HepG2 (cell line): ENCODE measurements around the gene ATP11A. TPM values are rescaled to one million over a fixed set of nuclear protein-coding genes. Genes with fewer than 3 reads are reported as not detected.

Source experiments
- CAMTA2 ChIP-seq: sonication (generic); formaldehyde crosslinking; IDR thresholded peaks from 2 replicates; pipeline ENCODE4 v1.4.0; 2020; ENCODE audit warnings: mild to moderate bottlenecking, missing genetic modification reagents, borderline replicate concordance
- CEBPB ChIP-seq: IDR thresholded peaks from 2 replicates; pipeline ENCODE4 v1.6.1; 2011; ENCODE audit warnings: low read depth, low read length, improper control_type of control experiment, borderline replicate concordance
- DMTF1 ChIP-seq: sonication (generic); formaldehyde crosslinking; IDR thresholded peaks from 2 replicates; pipeline ENCODE4 v1.4.0; 2020; ENCODE audit warnings: mild to moderate bottlenecking, missing genetic modification reagents
- IKZF5 ChIP-seq: IDR thresholded peaks from 2 replicates; pipeline ENCODE4 v1.6.1; 2018; ENCODE audit warnings: missing genetic modification reagents, mild to moderate bottlenecking, missing compliant biosample characterization
- MLX ChIP-seq: IDR thresholded peaks from 2 replicates; pipeline ENCODE4 v1.6.1; 2016
- NONO ChIP-seq, 2 experiments: fragments of 450-650 bp in 1 of 2; sonication (generic) in 1 of 2; formaldehyde crosslinking in 1 of 2; IDR thresholded peaks in 1 of 2; conservative IDR thresholded peaks in 1 of 2; 2 replicates each; pipeline versions ENCODE4 v1.6.1 to v1.8.0; 2017 to 2022; ENCODE audit warnings: mild to moderate bottlenecking in 1 of 2, missing genetic modification reagents in 1 of 2, moderate library complexity in 1 of 2
- SSRP1 ChIP-seq: IDR thresholded peaks from 2 replicates; pipeline ENCODE4 v1.6.1; 2016; ENCODE audit warnings: control low read depth
- TFE3 ChIP-seq: IDR thresholded peaks from 2 replicates; pipeline ENCODE4 v1.6.1; 2016
- ZBTB37 ChIP-seq: sonication (generic); formaldehyde crosslinking; IDR thresholded peaks from 2 replicates; pipeline ENCODE4 v1.4.0; 2020; ENCODE audit warnings: mild to moderate bottlenecking, missing genetic modification reagents
- ZBTB44 ChIP-seq: sonication (generic); formaldehyde crosslinking; IDR thresholded peaks from 2 replicates; pipeline ENCODE4 v1.4.0; 2020; ENCODE audit warnings: missing genetic modification reagents
- ZC3H4 ChIP-seq: sonication (generic); formaldehyde crosslinking; IDR thresholded peaks from 2 replicates; pipeline ENCODE4 v1.4.0; 2020; ENCODE audit warnings: missing genetic modification reagents, borderline replicate concordance
- ZNF275 ChIP-seq: sonication (generic); formaldehyde crosslinking; IDR thresholded peaks from 2 replicates; pipeline ENCODE4 v1.8.0; 2022; ENCODE audit warnings: missing genetic modification reagents, mild to moderate bottlenecking, inconsistent platforms, borderline replicate concordance
- ZNF644 ChIP-seq: IDR thresholded peaks from 2 replicates; pipeline ENCODE4 v1.6.1; 2016; ENCODE audit warnings: low read depth
- ZNF772 ChIP-seq: sonication (generic); formaldehyde crosslinking; IDR thresholded peaks from 2 replicates; pipeline ENCODE4 v1.5.0; 2020; ENCODE audit warnings: mild to moderate bottlenecking, missing genetic modification reagents
- ZUFSP ChIP-seq: sonication (generic); formaldehyde crosslinking; IDR thresholded peaks from 2 replicates; pipeline ENCODE4 v1.9.0; 2021; ENCODE audit warnings: missing genetic modification reagents, mild to moderate bottlenecking, borderline replicate concordance
- polyA plus RNA-seq, 8 experiments: library from polyadenylated mRNA; depleted of rRNA in 3 of 8; stranded (reverse) in 7 of 8; unstranded in 1 of 8; fragments of >200 nt; fragmentation: Illumina TruSeq in 4 of 8; extraction: Trizol in 4 of 8; gene quantifications; 2 replicates each; pipeline versions ENCODE4 v1.2.1 to v1.2.3, GENCODE V29; 2011 to 2016; ENCODE audit warnings: low read depth in 4 of 8, missing spikeins in 1 of 8, mixed read lengths in 1 of 8; ENCODE audit not compliant: insufficient read depth in 1 of 8
- total RNA-seq, 5 experiments: library from RNA; depleted of rRNA; stranded (reverse); fragments of >200 nt; fragmentation: Illumina TruSeq; extraction: Trizol; gene quantifications; 2 replicates each; pipeline ENCODE4 v1.2.3, GENCODE V29; 2016; ENCODE audit warnings: low read depth in 1 of 5

Gene ATP11A
- total and polyA plus RNA-seq, 2 of the 13 experiments (the other 11 are each of a cell fraction or from before 2014, with no cell fraction given), result 18.4 to 20.1 TPM

- TF ChIP-seq ZBTB44 (CRISPR knock-in tag) (no peak), ZUFSP (CRISPR knock-in tag) (no peak), IKZF5 (CRISPR knock-in tag) (peak; percentile 30; the same call in 1 of the 2 replicates), ZNF772 (CRISPR knock-in tag) (no peak), CEBPB (no peak), DMTF1 (CRISPR knock-in tag) (no peak), ZBTB37 (CRISPR knock-in tag) (no peak), NONO (IDR thresholded peaks at IDR 0.05) (no peak), NONO (CRISPR knock-in tag; conservative IDR thresholded peaks at IDR 0.05) (peak; percentile 64; the same call in 1 of the 2 replicates), SSRP1 (CRISPR knock-in tag) (no peak), ZC3H4 (CRISPR knock-in tag) (no peak), MLX (CRISPR knock-in tag) (peak; percentile 49; the same call in 1 of the 2 replicates), ZNF644 (CRISPR knock-in tag) (no peak), TFE3 (CRISPR knock-in tag) (peak; percentile 87), CAMTA2 (CRISPR knock-in tag) (no peak), ZNF275 (CRISPR knock-in tag) (no peak)
These were observed 202.8 kb downstream of the ATP11A start (continued) for GRCh38 chr13:112892426-112893206.
